NB4 (cell line): ENCODE data around the gene LMO7.

Source experiments
- CTCF ChIP-seq: IDR thresholded peaks from one replicate; pipeline ENCODE4 v1.5.1; 2012; ENCODE audit warnings: low read depth, low read length
- MYC ChIP-seq: IDR thresholded peaks from 2 replicates; pipeline ENCODE4 v1.6.1; 2011; ENCODE audit warnings: low read depth, low read length
- POLR2A ChIP-seq: IDR thresholded peaks from 2 replicates; pipeline ENCODE4 v1.6.1; 2011; ENCODE audit warnings: mild to moderate bottlenecking; ENCODE audit not compliant: insufficient read length; ENCODE audit errors: extremely low read depth

- no peak for TF ChIP-seq CTCF
- TF ChIP-seq POLR2A = no peak
- no peak for TF ChIP-seq MYC
Measured at GRCh38 chr13:75691183-75691582, 55.1 kb downstream of the LMO7 start.
